ENCODE data around the gene SRPK2.
"Not testable (repeated sequence)": the region's sequence is repeated elsewhere in the genome, so short reads cannot be mapped to it uniquely, and the experiment has no call there.

The SRPK2 gene

DNA sequence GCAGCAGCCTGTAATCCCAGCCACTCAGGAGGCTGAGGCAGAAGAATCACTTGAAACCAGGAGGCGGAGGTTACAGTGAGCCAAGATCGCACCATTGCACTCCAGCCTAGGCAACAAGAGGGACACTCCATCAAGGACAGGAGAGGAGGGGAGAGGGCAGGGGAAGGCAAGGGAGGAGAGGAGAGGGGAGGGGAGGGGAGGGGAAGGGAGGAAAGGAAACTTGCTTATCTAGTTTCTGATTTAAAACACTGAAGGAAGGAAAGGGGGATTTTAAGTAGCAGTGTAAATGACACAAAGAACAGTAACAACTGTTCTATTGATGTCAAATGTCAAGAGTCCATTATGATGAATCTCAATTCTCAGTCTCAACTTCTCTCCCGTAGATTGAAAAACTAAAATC, 43.7 kb downstream of the SRPK2 start:
- TF ChIP-seq, protein P1, sequence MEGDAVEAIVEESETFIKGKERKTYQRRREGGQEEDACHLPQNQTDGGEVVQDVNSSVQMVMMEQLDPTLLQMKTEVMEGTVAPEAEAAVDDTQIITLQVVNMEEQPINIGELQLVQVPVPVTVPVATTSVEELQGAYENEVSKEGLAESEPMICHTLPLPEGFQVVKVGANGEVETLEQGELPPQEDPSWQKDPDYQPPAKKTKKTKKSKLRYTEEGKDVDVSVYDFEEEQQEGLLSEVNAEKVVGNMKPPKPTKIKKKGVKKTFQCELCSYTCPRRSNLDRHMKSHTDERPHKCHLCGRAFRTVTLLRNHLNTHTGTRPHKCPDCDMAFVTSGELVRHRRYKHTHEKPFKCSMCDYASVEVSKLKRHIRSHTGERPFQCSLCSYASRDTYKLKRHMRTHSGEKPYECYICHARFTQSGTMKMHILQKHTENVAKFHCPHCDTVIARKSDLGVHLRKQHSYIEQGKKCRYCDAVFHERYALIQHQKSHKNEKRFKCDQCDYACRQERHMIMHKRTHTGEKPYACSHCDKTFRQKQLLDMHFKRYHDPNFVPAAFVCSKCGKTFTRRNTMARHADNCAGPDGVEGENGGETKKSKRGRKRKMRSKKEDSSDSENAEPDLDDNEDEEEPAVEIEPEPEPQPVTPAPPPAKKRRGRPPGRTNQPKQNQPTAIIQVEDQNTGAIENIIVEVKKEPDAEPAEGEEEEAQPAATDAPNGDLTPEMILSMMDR (IDR thresholded peaks at IDR 0.05; ENCODE audit: low read depth, low read length) = no peak
- no peak for DNase-seq (ENCODE audit: extremely low read depth, low read depth)

DNA sequence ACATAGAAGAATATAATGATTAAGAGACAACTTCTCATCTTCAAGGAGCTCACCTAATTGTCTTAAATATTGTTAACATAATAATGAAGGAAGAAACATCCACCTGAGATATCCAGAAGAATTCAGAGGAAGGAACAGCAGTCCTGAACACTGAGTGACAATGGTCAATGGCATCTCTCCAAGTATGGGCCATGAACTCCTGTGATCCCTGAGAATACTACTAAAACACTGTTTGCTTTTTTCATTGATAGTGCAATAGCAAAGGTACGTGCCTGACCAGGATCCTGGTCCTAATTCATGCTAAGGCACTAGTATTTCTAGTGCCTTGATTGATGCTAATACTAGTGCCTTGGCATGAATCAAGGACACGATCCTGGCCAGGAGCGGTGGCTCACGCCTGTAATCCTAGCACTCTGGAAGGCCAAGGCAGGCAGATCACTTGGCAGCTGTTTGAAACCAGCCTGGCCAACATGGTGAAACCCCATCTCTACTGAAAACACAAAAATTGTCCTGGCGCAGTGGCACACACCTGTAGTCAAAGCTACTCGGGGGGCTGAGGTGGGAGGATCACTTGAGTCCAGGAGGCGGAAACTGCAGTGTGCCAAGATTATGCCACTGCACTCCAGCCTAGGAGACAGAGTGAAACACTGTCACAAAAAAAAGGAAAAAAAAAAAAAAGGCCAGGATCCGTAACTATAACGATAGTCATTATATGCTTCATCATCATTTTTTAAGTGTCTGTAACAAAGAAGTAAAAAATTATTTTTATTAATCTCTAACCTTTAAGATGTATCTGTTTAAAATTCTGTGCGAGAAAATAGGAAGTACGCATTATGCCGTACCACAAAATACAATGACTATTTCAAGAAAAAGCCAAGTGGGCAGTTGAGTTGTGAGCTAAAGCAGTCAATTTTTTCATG, 49.1 kb downstream of the SRPK2 start:
- DNase-seq (ENCODE audit: extremely low read depth, low read depth) = no peak
- TF ChIP-seq, protein P1 (IDR thresholded peaks at IDR 0.05; ENCODE audit: low read depth, low read length) = no peak

DNA sequence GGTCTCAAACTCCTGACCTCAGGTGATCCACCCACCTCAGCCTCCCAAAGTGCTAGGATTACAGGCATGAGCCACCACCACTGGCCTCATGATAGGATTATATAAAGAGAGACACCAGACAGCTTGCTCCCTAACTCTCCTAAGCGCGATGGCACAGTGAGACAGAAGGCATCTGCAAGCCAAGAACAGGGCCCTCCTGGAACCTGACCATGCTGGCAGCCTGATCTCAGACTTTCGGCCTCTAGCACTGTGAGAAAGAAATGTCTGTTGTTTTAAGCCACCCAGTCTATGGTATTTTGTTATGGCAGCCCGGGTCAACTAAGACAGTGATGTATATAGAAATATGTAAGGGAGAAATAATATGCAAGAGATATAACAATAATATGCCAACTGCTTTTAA, 51.2 kb downstream of the SRPK2 start:
- TF ChIP-seq, protein P1 (IDR thresholded peaks at IDR 0.05; ENCODE audit: low read depth, low read length) = no peak
- DNase-seq (ENCODE audit: extremely low read depth, low read depth) = no peak

DNA sequence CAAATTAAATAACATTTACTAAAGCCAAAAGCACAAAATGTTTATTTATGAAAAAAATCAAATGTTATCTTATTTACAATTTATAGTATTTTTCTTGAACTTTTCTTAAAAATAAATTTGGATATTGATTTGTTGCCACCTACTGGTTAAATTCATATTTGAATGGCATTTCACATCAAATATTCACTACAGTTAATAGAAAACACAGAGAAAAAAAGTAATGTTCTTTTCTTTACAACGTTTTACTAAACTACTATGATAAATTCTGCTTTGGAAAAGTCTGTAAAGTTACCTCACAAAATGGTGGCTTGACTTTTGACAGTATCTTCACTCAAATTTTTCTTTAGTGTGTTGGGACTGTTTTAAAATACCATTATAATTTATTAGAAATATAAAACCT, 52.7 kb downstream of the SRPK2 start:
- no peak for DNase-seq (ENCODE audit: extremely low read depth, low read depth)
- TF ChIP-seq, protein P1 (IDR thresholded peaks at IDR 0.05; ENCODE audit: low read depth, low read length) = peak; percentile 23

DNA sequence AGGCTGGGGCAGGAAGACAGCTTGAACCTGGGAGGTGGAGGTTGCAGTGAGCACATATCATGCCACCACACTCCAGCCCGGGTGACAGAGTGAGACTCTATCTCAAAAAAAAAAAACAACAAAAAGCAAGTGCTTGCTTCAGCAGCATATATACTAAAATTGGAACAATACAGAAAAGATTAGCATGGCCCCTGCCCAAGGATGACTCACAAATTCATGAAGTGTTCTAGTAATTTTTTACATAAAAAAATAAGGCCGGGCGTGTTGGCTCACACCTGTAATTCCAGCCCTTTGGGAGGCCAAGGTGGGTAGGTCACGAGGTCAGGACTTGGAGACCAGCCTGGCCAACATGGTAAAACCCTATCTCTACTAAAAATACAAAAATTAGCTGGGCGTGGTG, 56.1 kb downstream of the SRPK2 start:
- not testable (repeated sequence) for DNase-seq (ENCODE audit: extremely low read depth, low read depth)

DNA sequence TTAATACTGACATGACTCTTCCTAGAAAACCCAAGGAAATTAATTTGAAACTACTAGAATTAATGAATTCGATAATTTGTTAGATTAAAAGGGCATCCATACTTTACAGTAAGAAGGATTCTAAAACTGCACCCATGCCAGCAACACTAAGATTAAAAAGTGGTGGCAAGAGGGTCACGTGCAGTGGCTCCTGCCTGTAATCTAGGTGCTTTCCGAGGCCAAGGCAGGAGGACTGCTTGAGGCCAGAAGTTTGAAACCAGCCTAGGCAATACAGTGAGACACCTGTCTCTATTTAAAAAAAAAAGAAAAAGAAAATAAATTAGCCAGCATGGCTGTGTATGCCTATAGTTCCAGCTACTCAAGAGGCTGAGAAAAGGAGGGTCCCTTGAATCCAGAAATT, 58.2 kb downstream of the SRPK2 start:
- TF ChIP-seq, protein P1 (IDR thresholded peaks at IDR 0.05; ENCODE audit: low read depth, low read length) = no peak
- no peak for DNase-seq (ENCODE audit: extremely low read depth, low read depth)

DNA sequence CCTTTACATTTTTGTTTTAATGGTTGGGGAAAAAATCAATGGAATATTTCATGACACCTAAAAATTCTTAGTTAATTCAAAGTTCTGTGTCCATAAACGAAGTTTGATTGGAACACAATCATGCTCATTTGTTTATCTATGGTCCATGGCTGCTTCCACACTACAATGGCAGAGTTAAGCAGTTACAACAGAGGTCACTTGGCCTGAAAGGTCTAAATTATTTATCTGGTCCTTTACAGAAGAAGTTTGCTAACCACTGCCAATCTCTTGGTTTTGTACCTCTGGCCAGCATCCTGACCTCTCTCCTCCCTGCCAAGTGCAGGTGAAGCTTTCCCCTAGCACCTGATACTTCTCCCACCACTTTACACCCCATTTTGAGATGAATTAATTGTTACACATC, 61.5 kb downstream of the SRPK2 start:
- no peak for DNase-seq (ENCODE audit: extremely low read depth, low read depth)
- TF ChIP-seq, protein P1 (IDR thresholded peaks at IDR 0.05; ENCODE audit: low read depth, low read length) = no peak

Measured in AG09319 (cell line).